ENCODE measurements around the gene COL5A2.

The COL5A2 gene

DNA sequence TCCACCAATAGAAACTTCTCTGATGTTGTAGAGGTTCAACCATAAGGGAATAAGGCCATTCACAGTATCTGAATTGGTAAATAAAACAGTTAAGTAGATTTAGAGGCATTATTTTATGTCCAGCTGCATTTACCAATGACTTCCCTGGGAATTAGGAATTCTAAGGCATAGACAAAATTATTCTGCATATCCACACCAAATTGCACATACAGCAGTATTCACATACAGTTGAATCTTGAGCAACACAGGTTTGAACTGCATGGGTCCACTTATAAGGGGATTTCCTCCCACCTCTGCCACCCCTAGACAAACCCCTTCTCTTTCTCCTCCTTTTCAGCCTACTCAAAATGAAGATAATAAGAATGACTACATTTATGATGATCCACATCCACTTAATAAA is 54.4 kb downstream of the COL5A2 start:
- H3K4me3 ChIP-seq (ENCODE audit: low read depth, low read length): no peak overlapping the region
- TF ChIP-seq CTCF (IDR thresholded peaks at IDR 0.05; ENCODE audit: low read depth, low read length): no peak

DNA sequence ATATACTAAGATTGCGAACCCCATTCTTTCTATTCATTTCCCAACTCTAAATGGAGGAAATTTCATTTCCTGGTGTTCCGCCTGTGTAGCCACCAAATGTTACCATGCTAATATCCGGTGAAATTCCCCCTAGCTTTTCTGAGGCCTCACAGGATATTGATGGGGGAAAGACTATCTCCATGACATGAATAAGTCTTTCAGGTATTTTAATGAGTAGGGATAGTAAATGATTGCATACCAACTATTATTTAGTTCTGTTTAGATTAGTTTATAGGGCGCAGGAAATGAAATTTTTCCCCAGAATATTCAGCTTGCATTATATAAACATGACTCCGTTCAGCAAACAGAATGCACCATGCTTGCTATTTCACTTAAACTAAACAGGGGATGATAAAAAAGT is 55.4 kb downstream of the COL5A2 start:
- H3K4me3 ChIP-seq (ENCODE audit: low read depth, low read length): no peak overlapping the region
- no peak for TF ChIP-seq CTCF (IDR thresholded peaks at IDR 0.05; ENCODE audit: low read depth, low read length)

DNA sequence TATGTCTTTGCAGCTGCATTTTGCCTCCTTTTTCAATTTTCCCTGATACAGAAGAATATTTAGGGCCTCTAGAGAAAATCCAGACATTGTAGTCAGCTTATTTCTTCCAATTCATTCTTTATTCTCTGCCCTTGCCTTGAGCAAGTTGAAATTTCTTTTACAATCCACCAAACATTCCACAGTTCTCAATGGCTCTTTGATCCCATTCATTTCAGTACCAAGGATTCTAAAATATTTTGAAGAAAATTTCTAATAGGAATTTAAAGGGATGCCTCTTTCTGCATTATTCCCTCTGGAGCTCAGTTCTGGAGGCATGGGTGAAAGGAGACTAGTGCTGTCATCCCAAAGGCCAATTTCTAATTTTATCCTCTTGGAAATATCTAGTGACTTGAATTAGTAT is 61.2 kb downstream of the COL5A2 start:
- TF ChIP-seq CTCF (IDR thresholded peaks at IDR 0.05; ENCODE audit: low read depth, low read length): no peak
- no peak overlapping the region for H3K4me3 ChIP-seq (ENCODE audit: low read depth, low read length)

DNA sequence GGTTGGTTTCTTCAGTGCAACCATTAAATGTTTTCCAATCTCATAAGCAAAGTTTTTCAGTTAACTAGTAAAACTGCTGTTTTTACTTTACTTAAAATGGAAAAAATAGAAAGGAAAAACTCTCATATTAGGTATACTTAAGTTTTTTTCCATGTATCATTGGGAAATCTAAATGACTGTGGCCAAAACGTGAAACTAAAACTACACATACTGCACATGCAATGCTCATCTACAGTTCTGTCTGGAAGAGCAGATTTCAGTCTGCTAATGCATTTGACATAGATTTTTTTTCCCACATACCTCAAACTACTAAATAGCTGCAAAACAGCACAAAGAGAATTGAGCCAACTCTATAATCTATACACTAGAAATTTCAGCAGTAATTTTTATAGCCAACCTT is 62.6 kb downstream of the COL5A2 start:
- TF ChIP-seq CTCF (IDR thresholded peaks at IDR 0.05; ENCODE audit: low read depth, low read length): no peak
- H3K4me3 ChIP-seq (ENCODE audit: low read depth, low read length): no peak overlapping the region

- no peak for TF ChIP-seq CTCF (IDR thresholded peaks at IDR 0.05; ENCODE audit: low read depth, low read length)
- H3K4me3 ChIP-seq (ENCODE audit: low read depth, low read length): no peak overlapping the region
These were observed 63.5 kb downstream of the COL5A2 start for GRCh38 chr2:189116087-189116486.

- no peak for TF ChIP-seq CTCF (IDR thresholded peaks at IDR 0.05; ENCODE audit: low read depth, low read length)
- no peak overlapping the region for H3K4me3 ChIP-seq (ENCODE audit: low read depth, low read length)
These were observed 64.4 kb downstream of the COL5A2 start for GRCh38 chr2:189115126-189115525.

DNA sequence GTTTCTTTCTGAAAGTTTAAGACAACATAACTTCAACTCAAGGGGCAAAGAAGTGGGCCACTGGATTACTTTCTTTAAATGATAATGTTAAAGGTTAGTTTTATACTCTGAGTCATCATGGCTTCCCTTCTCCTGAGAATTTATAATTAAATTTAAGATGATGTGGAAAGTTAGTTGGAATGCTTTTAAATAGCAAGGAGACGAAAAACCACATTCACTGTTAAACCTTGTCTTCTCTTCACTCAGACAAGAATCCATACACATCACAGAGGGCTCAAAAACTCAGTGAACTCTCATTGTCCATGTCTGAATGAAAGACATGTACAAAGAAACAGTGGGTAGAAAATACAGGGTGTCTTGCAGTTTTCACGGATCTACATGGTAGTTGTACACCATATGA is 65.6 kb downstream of the COL5A2 start:
- no peak for TF ChIP-seq CTCF (IDR thresholded peaks at IDR 0.05; ENCODE audit: low read depth, low read length)
- no peak overlapping the region for H3K4me3 ChIP-seq (ENCODE audit: low read depth, low read length)
